T-cell (primary cell): ENCODE measurements around the gene PLCB4. TPM values are rescaled to one million over a fixed set of nuclear protein-coding genes. Genes with fewer than 3 reads are reported as not detected.

ENCODE experiments used
- ATAC-seq, 4 experiments: fragments of 200-7000 bp in 3 of 4; fragments of 150-1000 bp in 1 of 4; cut with Tn5 transposase; replicated peaks in 1 of 4; 1 replicate in 3 of 4; 2 replicates in 1 of 4; pipeline ENCODE4 v1.10.0; 2021; ENCODE audit warnings: moderate library complexity in 3 of 4, mild to moderate bottlenecking in 2 of 4, moderate number of reproducible peaks in 1 of 4
- CTCF ChIA-PET, 2 donors: fragments of 300-600 bp; sonication (Branson Sonifier 250); formaldehyde crosslinking; loops; one replicate each; lab custom pipeline; 2022; ENCODE audit warnings: antibody characterized with exemption in 2 of 2; lab: Charles Lee
- POLR2A ChIA-PET, 2 donors: fragments of 300-600 bp; sonication (Branson Sonifier 250); formaldehyde crosslinking; loops; one replicate each; lab custom pipeline; 2022; ENCODE audit warnings: antibody characterized with exemption in 2 of 2; lab: Charles Lee
- DNase-seq, 35 experiments: peaks; one replicate each; pipeline versions ENCODE4 v3.0.0 to v3.0.0-alpha.2; 2013 to 2023
- H3K27ac ChIP-seq: one replicate; pipeline ENCODE4 v1.5.1; 2013; ENCODE audit warnings: low read length
- H3K27me3 ChIP-seq, 2 experiments: replicated peaks in 1 of 2; 1 replicate in 1 of 2; 2 replicates in 1 of 2; pipeline versions ENCODE4 v1.6.1 to v1.7.0; 2013; ENCODE audit warnings: low read length in 1 of 2, mixed read lengths in 1 of 2; ENCODE audit not compliant: control insufficient read depth in 2 of 2, insufficient read depth in 2 of 2; ENCODE audit errors: extremely low read depth in 1 of 2
- H3K36me3 ChIP-seq, 2 donors: 1 replicate in 1 of 2; 2 replicates in 1 of 2; pipeline versions ENCODE4 v1.6.1 to v1.7.0; 2013; ENCODE audit warnings: low read length in 1 of 2; ENCODE audit not compliant: control insufficient read depth in 2 of 2, insufficient read depth in 1 of 2; ENCODE audit errors: extremely low read depth in 1 of 2
- H3K4me1 ChIP-seq, 2 experiments: 1 replicate in 1 of 2; 2 replicates in 1 of 2; pipeline versions ENCODE4 v1.6.1 to v1.7.0; 2013; ENCODE audit warnings: low read length in 2 of 2, mixed read lengths in 1 of 2; ENCODE audit not compliant: insufficient read depth in 2 of 2, control insufficient read depth in 1 of 2; ENCODE audit errors: extremely low read depth in 1 of 2
- H3K4me3 ChIP-seq, 2 donors: 1 replicate in 1 of 2; 2 replicates in 1 of 2; pipeline versions ENCODE4 v1.5.1 to v1.7.0; 2013; ENCODE audit warnings: mild to moderate bottlenecking in 2 of 2, low read length in 1 of 2, moderate library complexity in 1 of 2; ENCODE audit not compliant: control insufficient read depth in 1 of 2; ENCODE audit errors: extremely low read depth in 1 of 2
- H3K9me3 ChIP-seq: 2 replicates; pipeline ENCODE4 v1.7.0; 2013
- H3K27ac Mint-ChIP-seq, 2 donors: one replicate each; pipeline ENCODE4 v1.8.0; 2020 to 2021; ENCODE audit warnings: mild to moderate bottlenecking in 2 of 2, mixed read lengths in 2 of 2
- H3K27me3 Mint-ChIP-seq, 2 donors: one replicate each; pipeline ENCODE4 v1.8.0; 2021 to 2022; ENCODE audit warnings: mixed read lengths in 2 of 2
- H3K36me3 Mint-ChIP-seq: one replicate; pipeline ENCODE4 v1.8.0; 2021; ENCODE audit warnings: mixed read lengths
- H3K4me1 Mint-ChIP-seq, 3 donors: one replicate each; pipeline ENCODE4 v1.8.0; 2020 to 2022; ENCODE audit warnings: mixed read lengths in 3 of 3, mild to moderate bottlenecking in 1 of 3
- H3K4me3 Mint-ChIP-seq, 3 donors: one replicate each; pipeline ENCODE4 v1.8.0; 2020 to 2022; ENCODE audit warnings: mild to moderate bottlenecking in 3 of 3, mixed read lengths in 3 of 3, moderate library complexity in 3 of 3
- H3K9me3 Mint-ChIP-seq, 3 donors: one replicate each; pipeline ENCODE4 v1.8.0; 2020 to 2022; ENCODE audit warnings: mixed read lengths in 3 of 3
- WGBS: methylation state at CpG from one replicate; pipeline ENCODE4 v1.1.5; 2013; ENCODE audit warnings: missing lambda C conversion rate; ENCODE audit not compliant: insufficient coverage; 5-methylcytosine and 5-hydroxymethylcytosine counted together
- total RNA-seq, 35 experiments: library from RNA in 6 of 35; stranded (reverse) in 6 of 35; fragments of 120-200 nt in 1 of 35; gene quantifications; one replicate each; pipeline versions ENCODE4 v1.2.1 to v1.2.4 and lab custom pipeline; 2013 to 2026

The PLCB4 gene
- total RNA-seq, 5 donors from 2014 or later (not counting 1 experiment from before 2014, with no cell fraction given) = 0.06 to 0.07 TPM; not detected in 3

DNA sequence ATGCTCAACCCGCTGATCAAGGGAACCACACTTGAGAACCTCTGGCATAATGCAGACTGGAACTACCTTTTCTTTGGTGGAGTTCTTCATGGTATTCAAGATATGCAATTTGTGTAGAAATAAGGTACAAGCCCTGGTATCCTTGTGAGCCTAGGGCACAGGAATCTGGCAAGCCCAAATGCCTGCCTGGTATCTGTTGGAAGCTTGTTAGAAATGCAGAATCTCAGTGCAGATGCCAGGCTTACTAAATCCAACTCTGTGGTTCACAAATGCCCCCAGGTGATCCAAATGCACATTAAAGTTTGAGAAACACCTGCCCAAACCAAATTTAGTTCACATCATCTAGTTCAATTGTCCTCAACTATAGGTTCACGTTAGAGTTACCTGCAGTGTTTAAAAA is 285.7 kb downstream of the PLCB4 start:
- H3K27me3 Mint-ChIP-seq = no peaks in the 10 kb centered on the region
- H3K27ac Mint-ChIP-seq = no peak overlapping the region
- POLR2A ChIA-PET = no interaction called here
- Histone ChIP-seq H3K4me3 (no peak overlapping the region), H3K9me3 (no peaks in the 10 kb centered on the region), H3K27me3 (no peaks in the 10 kb centered on the region), H3K36me3 (no peaks in the 10 kb centered on the region), H3K4me1 (no peaks in the 10 kb centered on the region), H3K27ac (no peak overlapping the region)
- H3K4me3 Mint-ChIP-seq = no peak overlapping the region
- DNase-seq (no peak), ATAC-seq (no peak)
- H3K9me3 Mint-ChIP-seq = no peaks in the 10 kb centered on the region
- CTCF ChIA-PET = no interaction called here
- WGBS = 100% methylated on average over 1 of the region's 2 CpGs
- H3K4me1 Mint-ChIP-seq = no peaks in the 10 kb centered on the region
- H3K36me3 Mint-ChIP-seq = no peaks in the 10 kb centered on the region

DNA sequence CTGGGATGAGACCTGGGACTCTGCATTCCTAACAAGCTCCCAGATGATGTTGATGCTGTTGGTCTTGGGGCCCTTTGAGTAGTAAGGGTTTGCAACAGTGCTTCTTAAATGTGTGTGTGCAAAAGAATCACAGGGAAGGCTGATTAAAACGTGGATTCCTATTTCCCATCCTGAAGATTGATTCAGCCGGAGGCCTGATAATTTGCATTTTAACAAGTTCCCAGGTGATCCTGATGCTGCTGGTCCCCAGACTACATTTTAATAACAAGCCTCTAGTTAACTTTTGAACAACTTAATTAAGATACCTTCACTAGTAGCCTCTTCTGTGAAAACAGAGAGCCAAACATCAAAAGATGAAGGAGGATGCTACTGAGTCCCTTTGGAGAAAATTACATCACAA is 289.1 kb downstream of the PLCB4 start:
- ATAC-seq (no peak), DNase-seq (no peak)
- Histone ChIP-seq H3K4me3 (no peak overlapping the region), H3K9me3 (no peaks in the 10 kb centered on the region), H3K4me1 (no peaks in the 10 kb centered on the region), H3K27me3 (no peaks in the 10 kb centered on the region), H3K27ac (no peak overlapping the region), H3K36me3 (no peaks in the 10 kb centered on the region)
- H3K27me3 Mint-ChIP-seq = no peaks in the 10 kb centered on the region
- H3K9me3 Mint-ChIP-seq = no peaks in the 10 kb centered on the region
- CTCF ChIA-PET = no interaction called here
- H3K27ac Mint-ChIP-seq = no peak overlapping the region
- H3K4me3 Mint-ChIP-seq = no peak overlapping the region
- POLR2A ChIA-PET = no interaction called here
- WGBS = no CpG with 5 or more reads among the region's 2 CpGs
- no peaks in the 10 kb centered on the region for H3K4me1 Mint-ChIP-seq
- H3K36me3 Mint-ChIP-seq = no peaks in the 10 kb centered on the region

DNA sequence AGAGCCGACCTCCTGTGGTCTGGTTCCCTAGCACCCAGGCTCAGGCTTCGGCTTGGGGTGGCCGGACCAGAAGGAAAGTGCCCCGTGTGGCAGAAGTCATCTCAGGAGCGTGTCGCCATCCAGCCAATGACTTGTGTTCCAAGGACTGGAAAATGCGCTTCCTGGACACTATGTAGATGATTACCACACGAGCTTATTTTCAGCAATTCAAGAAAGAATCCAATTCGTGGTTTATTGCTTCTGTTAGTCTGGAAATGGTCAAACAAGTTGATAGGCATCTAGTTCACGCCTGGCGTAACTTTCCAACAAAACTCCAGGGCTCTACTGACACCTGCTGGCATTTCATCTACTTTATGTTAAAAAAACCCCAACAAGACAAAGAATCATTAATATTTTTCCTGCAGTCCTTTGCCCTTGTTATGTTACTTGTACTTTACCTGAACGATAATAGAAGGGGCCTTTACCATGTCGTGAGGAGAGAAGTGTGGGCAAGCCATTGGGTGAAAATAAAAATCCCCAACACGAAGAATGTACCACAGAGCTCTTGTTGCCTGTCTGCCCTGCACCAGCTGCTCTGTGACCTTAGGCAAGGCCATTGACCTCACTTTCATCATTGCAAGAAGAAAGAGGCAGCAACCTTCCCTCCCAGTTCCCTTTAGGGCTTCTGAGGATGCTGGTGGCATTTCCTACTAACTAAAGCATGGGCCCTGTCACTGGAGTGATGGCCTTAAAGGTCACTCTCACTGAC is 290.8 kb downstream of the PLCB4 start:
- ATAC-seq (no peak), DNase-seq (peak in 1 of 35 experiments; percentile 1)
- H3K4me3 ChIP-seq = no peak overlapping the region
- no peaks in the 10 kb centered on the region for H3K36me3 ChIP-seq
- H3K27me3 Mint-ChIP-seq = no peaks in the 10 kb centered on the region
- no peak overlapping the region for H3K4me3 Mint-ChIP-seq
- H3K4me1 ChIP-seq = no peaks in the 10 kb centered on the region
- no peaks in the 10 kb centered on the region for H3K9me3 ChIP-seq
- H3K36me3 Mint-ChIP-seq = no peaks in the 10 kb centered on the region
- 75% methylated on average over 11 of the region's 14 CpGs for WGBS
- CTCF ChIA-PET = no interaction called here
- H3K9me3 Mint-ChIP-seq = no peaks in the 10 kb centered on the region
- no peak overlapping the region for H3K27ac Mint-ChIP-seq
- POLR2A ChIA-PET = interaction anchor here in 1 of 2 donors (0.5 kb wide), 1 partner anchor 1518 kb away, joined by 3 read pairs; no protein-coding TSS in a partner anchor
- no peaks in the 10 kb centered on the region for H3K4me1 Mint-ChIP-seq
- H3K27ac ChIP-seq = no peak overlapping the region
- H3K27me3 ChIP-seq = no peaks in the 10 kb centered on the region

DNA sequence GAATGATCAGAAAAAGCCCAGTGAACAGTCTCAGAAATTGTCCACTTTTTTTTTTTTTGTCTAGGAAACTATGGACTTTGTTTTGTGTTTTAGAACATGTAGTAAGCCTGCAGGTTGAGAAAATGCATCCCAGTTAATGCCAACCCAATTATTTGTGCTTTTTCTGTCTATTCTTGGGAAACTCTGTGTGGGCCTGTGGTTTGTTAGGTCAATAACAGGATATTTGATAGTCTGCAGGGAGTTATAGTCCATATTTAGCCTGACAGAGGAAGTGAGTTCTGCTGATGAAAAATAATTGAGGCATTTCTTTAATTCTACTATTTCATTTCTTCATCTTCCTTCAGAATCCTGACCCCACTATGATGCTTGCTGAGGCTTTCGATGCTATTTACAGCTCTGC is 291.5 kb downstream of the PLCB4 start:
- POLR2A ChIA-PET = no interaction called here
- H3K4me1 Mint-ChIP-seq = no peaks in the 10 kb centered on the region
- no peaks in the 10 kb centered on the region for H3K4me1 ChIP-seq

DNA sequence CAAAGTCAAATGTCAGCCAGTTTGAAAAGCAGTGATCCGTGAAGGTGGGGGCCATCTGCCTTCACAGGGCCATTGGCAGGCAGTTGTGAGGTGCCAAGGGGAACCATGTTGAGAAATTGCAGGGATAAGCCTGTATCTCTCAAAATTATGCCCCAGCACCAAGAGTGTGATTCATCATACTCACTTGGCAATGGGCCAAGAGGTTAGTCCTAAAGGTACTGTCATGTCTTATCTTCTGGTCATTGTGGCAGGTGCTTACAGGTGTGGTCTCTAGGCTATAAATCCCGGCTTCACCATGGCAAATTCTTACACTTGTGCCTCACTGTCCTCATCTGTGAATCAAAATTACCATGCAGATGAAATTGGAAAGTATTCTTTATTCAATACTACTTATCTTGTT is 294.8 kb downstream of the PLCB4 start:
- Mint-ChIP-seq H3K36me3 (no peaks in the 10 kb centered on the region), H3K27me3 (no peaks in the 10 kb centered on the region), H3K4me1 (no peaks in the 10 kb centered on the region), H3K27ac (no peak overlapping the region), H3K4me3 (no peak overlapping the region), H3K9me3 (no peaks in the 10 kb centered on the region)
- DNase-seq = peak in 1 of 35 experiments; percentile 1
- H3K9me3 ChIP-seq = no peaks in the 10 kb centered on the region
- H3K36me3 ChIP-seq = no peaks in the 10 kb centered on the region
- ChIA-PET POLR2A (no interaction called here), CTCF (no interaction called here)
- WGBS = 67% methylated on average over 1 of the region's 2 CpGs
- H3K27me3 ChIP-seq = no peaks in the 10 kb centered on the region
- no peaks in the 10 kb centered on the region for H3K4me1 ChIP-seq
- no peak for ATAC-seq
- H3K27ac ChIP-seq = no peak overlapping the region
- H3K4me3 ChIP-seq = no peak overlapping the region

More for the DNA sequence above, 291.5 kb downstream of the PLCB4 start:
- no peaks in the 10 kb centered on the region for H3K9me3 ChIP-seq
- no peak overlapping the region for H3K27ac Mint-ChIP-seq
- H3K9me3 Mint-ChIP-seq = no peaks in the 10 kb centered on the region
- no peaks in the 10 kb centered on the region for H3K27me3 Mint-ChIP-seq
- H3K4me3 ChIP-seq = no peak overlapping the region
- ATAC-seq (no peak), DNase-seq (no peak)
- H3K36me3 ChIP-seq = no peaks in the 10 kb centered on the region
- no peaks in the 10 kb centered on the region for H3K36me3 Mint-ChIP-seq
- no peak overlapping the region for H3K27ac ChIP-seq
- CTCF ChIA-PET = no interaction called here
- no CpG with 5 or more reads among the region's 1 CpG for WGBS
- no peaks in the 10 kb centered on the region for H3K27me3 ChIP-seq
- no peak overlapping the region for H3K4me3 Mint-ChIP-seq

DNA sequence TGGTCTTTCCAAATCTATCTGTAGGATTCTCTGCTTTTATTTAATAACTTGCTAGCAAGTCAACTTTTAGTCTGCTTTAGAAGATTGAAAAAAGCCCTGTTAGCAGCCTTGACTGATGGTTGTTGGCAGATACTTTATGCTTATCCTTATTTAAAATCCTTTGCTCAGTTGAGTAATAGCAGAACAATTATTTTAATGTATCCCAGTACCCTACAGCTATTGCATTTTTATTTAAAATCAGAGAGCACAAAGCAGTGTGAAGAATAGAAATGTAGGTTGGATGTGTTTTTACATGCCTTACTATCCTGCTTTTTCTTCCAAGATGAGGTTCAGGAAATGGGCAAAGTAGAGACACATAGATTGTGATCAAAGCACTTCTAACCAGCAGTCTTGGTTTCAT is 298.4 kb downstream of the PLCB4 start:
- H3K9me3 ChIP-seq = no peaks in the 10 kb centered on the region
- no peaks in the 10 kb centered on the region for H3K4me1 ChIP-seq
- DNase-seq (no peak), ATAC-seq (no peak)
- no peak overlapping the region for H3K4me3 ChIP-seq
- H3K4me3 Mint-ChIP-seq = no peak overlapping the region
- POLR2A ChIA-PET = no interaction called here
- H3K27me3 Mint-ChIP-seq = no peaks in the 10 kb centered on the region
- no peak overlapping the region for H3K27ac ChIP-seq
- H3K27me3 ChIP-seq = no peaks in the 10 kb centered on the region
- H3K27ac Mint-ChIP-seq = no peak overlapping the region
- no peaks in the 10 kb centered on the region for H3K36me3 ChIP-seq
- H3K4me1 Mint-ChIP-seq = no peaks in the 10 kb centered on the region
- CTCF ChIA-PET = no interaction called here
- H3K36me3 Mint-ChIP-seq = no peaks in the 10 kb centered on the region
- H3K9me3 Mint-ChIP-seq = no peaks in the 10 kb centered on the region
